RWPE2 (cell line): ENCODE results near the gene CYP1A2.

ENCODE experiments used
- ATAC-seq: fragments of 200-7000 bp; cut with Tn5 transposase; 3 replicates; pipeline ENCODE4 v1.9.1; 2021; ENCODE audit warnings: low read depth
- DNase-seq: peaks from one replicate; pipeline ENCODE4 v3.0.0-alpha.2; 2020; ENCODE audit warnings: low spot score
- H3K27ac ChIP-seq: fragments of 450-650 bp; 2 replicates; pipeline ENCODE4 v1.5.1; 2017; ENCODE audit warnings: mild to moderate bottlenecking; ENCODE audit not compliant: poor library complexity, severe bottlenecking
- H3K27me3 ChIP-seq: fragments of 250-450 bp; sonication (Bioruptor Pico); 2 replicates; pipeline ENCODE4 v1.5.1; 2021; ENCODE audit warnings: mild to moderate bottlenecking, moderate library complexity; ENCODE audit not compliant: insufficient read depth, poor library complexity, severe bottlenecking
- H3K36me3 ChIP-seq: fragments of 250-450 bp; sonication (Bioruptor Pico); 2 replicates; pipeline ENCODE4 v1.5.1; 2020; ENCODE audit warnings: low read depth, mild to moderate bottlenecking, moderate library complexity
- H3K4me1 ChIP-seq: fragments of 250-450 bp; sonication (Bioruptor Pico); 2 replicates; pipeline ENCODE4 v1.5.1; 2021; ENCODE audit warnings: mild to moderate bottlenecking, moderate library complexity; ENCODE audit not compliant: insufficient read depth, poor library complexity, severe bottlenecking
- H3K4me3 ChIP-seq: fragments of 250-450 bp; sonication (Bioruptor Pico); 2 replicates; pipeline ENCODE4 v1.5.1; 2021; ENCODE audit warnings: mild to moderate bottlenecking, moderate library complexity; ENCODE audit not compliant: severe bottlenecking
- H3K9me3 ChIP-seq: fragments of 250-450 bp; sonication (Bioruptor Pico); 2 replicates; pipeline ENCODE4 v1.5.1; 2021; ENCODE audit warnings: mild to moderate bottlenecking, moderate library complexity; ENCODE audit not compliant: severe bottlenecking
- TF ChIP-seq, protein P1 (sequence below): fragments of 450-650 bp; IDR thresholded peaks from one replicate; pipeline ENCODE4 v1.5.1; 2017; ENCODE audit warnings: mild to moderate bottlenecking, moderate library complexity; ENCODE audit not compliant: poor library complexity, severe bottlenecking

The CYP1A2 gene

DNA sequence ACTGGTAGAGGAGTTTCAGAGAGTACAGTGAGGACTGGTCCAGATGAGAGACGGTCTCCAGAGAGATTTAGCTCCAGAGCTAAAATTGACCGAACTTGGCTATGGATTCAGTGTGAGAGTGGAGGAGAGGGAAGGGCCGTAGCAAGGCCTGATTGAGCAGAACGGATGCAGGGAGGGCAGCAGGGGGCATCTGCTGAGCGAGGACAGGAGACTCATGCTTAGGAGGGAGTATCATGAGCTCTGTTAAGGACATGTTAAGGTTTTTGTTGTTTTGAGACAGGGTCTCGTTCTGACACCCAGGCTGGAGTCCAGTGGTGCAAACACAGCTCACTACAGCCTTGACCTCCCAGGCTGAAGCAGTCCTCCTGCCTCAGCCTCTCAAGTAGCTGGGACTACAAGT lies 56.3 kb downstream of the CYP1A2 start:
- ATAC-seq (no peak), DNase-seq (no peak)
- no peak overlapping the region for H3K27ac ChIP-seq
- TF ChIP-seq, protein P1, sequence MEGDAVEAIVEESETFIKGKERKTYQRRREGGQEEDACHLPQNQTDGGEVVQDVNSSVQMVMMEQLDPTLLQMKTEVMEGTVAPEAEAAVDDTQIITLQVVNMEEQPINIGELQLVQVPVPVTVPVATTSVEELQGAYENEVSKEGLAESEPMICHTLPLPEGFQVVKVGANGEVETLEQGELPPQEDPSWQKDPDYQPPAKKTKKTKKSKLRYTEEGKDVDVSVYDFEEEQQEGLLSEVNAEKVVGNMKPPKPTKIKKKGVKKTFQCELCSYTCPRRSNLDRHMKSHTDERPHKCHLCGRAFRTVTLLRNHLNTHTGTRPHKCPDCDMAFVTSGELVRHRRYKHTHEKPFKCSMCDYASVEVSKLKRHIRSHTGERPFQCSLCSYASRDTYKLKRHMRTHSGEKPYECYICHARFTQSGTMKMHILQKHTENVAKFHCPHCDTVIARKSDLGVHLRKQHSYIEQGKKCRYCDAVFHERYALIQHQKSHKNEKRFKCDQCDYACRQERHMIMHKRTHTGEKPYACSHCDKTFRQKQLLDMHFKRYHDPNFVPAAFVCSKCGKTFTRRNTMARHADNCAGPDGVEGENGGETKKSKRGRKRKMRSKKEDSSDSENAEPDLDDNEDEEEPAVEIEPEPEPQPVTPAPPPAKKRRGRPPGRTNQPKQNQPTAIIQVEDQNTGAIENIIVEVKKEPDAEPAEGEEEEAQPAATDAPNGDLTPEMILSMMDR: no peak
- no peaks in the 10 kb centered on the region for H3K27me3 ChIP-seq
- H3K4me3 ChIP-seq: no peak overlapping the region
- no peaks in the 10 kb centered on the region for H3K9me3 ChIP-seq
- peaks cover 20% of the 10 kb centered on the region for H3K4me1 ChIP-seq
- H3K36me3 ChIP-seq: peaks cover 34% of the 10 kb centered on the region
